ENCODE measurements around the gene NPRL2. TPM values are rescaled to one million over a fixed set of nuclear protein-coding genes. Genes with fewer than 3 reads are reported as not detected.

Gene NPRL2
- total and polyA plus RNA-seq, 7 donors: 16.8 to 28.5 (median 19.1) TPM

DNA sequence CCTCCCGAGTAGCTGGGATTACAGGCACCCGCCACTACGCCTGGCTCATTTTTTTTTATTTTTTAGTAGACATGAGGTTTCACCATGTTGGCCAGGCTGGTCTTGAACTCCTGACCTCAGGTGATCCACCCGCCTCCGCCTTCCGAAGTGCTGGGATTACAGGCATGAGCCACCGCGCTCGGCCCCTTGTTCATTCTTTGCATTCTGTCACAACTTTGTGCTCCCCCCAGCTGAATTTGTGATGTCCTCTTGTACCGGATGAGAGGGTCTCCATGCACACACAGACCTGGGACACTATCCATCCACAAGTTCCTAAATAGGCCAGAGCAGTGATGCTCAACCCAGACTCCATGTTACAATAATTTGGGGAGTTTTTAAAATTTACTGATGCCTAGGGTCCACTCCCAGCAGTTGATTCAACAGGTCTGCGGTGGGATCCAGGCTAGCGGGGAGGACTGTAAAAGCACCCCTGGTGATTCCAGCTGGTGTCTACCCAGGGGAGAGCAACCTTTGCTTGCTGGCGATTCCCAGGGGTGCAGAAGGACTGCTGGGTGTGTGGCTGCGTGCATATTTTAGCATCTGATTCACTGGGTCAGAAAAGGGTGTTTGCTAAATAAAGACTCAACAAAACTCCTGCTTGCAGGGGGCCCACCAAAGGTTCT lies 11.0 kb downstream of the NPRL2 start:
- H3K4me3 ChIP-seq: peak overlapping the region; percentile 34 to 62 (median 54)
- H3K27ac ChIP-seq: peak overlapping the region; percentile 93 to 100 (median 98)
- H3K9me3 ChIP-seq: no peaks in the 10 kb centered on the region
- no peaks in the 10 kb centered on the region for H3K27me3 ChIP-seq
- intact Hi-C loops (cut with DNase I): no loop called here
- TF ChIP-seq EP300 (IDR thresholded peaks at IDR 0.05) (no peak), POLR2AphosphoS5 (IDR thresholded peaks at IDR 0.05) (no peak), POLR2A (IDR thresholded peaks at IDR 0.05) (no peak)
- TF ChIP-seq, protein P1, sequence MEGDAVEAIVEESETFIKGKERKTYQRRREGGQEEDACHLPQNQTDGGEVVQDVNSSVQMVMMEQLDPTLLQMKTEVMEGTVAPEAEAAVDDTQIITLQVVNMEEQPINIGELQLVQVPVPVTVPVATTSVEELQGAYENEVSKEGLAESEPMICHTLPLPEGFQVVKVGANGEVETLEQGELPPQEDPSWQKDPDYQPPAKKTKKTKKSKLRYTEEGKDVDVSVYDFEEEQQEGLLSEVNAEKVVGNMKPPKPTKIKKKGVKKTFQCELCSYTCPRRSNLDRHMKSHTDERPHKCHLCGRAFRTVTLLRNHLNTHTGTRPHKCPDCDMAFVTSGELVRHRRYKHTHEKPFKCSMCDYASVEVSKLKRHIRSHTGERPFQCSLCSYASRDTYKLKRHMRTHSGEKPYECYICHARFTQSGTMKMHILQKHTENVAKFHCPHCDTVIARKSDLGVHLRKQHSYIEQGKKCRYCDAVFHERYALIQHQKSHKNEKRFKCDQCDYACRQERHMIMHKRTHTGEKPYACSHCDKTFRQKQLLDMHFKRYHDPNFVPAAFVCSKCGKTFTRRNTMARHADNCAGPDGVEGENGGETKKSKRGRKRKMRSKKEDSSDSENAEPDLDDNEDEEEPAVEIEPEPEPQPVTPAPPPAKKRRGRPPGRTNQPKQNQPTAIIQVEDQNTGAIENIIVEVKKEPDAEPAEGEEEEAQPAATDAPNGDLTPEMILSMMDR (IDR thresholded peaks at IDR 0.05): no peak
- peaks cover 0 to 63% (median 61%) of the 10 kb centered on the region in 4 donors for H3K4me1 ChIP-seq
- 67 to 82% methylated on average over 14 of the region's 14 CpGs for WGBS, 2 donors
- H3K36me3 ChIP-seq: no peaks in the 10 kb centered on the region
- DNase-seq: no peak

DNA sequence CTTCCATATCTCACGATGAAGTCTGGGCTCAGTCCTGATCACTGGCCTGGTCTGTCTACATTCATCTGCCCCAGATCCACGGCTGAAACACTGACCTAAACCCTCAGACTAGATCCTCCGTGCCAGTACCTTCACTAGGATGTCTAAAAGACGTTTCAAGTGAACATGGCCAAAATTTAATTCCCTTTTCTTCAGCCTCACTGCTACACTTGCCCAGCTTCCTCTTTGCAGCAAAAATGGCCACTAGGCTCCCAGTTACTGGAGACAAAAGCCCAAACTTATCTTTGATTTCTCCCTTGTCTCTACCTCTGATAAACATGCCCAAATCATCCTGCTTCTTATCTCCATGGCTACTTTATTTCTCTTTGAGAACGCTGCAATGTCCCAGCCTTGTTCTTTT lies 11.6 kb downstream of the NPRL2 start:
- Histone ChIP-seq H3K36me3 (no peaks in the 10 kb centered on the region), H3K27ac (peak overlapping the region; percentile 93 to 100 (median 98)), H3K27me3 (no peaks in the 10 kb centered on the region), H3K4me3 (peak overlapping the region in 1 of 4 donors; percentile 83), H3K9me3 (no peaks in the 10 kb centered on the region), H3K4me1 (peaks cover 0 to 70% (median 67%) of the 10 kb centered on the region in 4 donors)
- TF ChIP-seq EP300 (IDR thresholded peaks at IDR 0.05) (no peak), POLR2A (IDR thresholded peaks at IDR 0.05) (no peak), POLR2AphosphoS5 (IDR thresholded peaks at IDR 0.05) (no peak)
- TF ChIP-seq, protein P1 (IDR thresholded peaks at IDR 0.05): no peak
- intact Hi-C loops (cut with DNase I): no loop called here
- no peak for DNase-seq
- WGBS, 2 donors: 54 to 76% methylated on average over 5 of the region's 5 CpGs

DNA sequence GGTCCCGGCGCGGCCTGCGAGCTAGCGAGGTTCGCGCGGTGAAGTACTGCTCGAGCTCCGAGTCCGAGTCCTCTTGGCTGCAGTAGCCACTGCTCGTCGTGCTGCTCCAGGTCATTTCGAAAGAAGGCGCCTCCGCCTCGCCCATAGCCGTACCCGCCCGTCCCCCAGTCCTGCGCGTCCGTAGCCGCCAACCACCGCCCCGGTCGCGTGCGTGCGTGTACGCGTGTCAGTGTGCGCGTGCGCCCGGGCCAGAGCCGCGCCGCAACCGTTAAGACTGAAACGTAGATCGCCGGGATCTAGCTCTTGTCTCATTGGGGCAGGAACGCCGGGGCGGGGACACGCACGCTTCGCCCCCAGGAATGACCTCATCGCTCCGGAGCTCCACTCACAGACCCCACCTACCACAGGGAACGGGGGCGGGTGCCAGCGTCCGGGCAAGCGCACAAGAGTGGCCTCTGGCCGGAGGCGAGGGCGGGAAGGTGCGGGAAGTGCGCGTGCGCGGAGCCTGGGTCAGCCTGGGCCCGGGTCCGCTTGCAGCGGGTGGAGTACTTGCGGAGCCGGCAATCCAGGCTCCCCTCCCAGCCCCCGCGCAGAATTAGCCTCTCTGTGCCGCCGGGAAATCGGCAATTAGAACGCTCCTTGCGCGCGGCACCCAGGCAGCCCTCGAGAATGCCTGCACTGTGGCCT lies 13.3 kb downstream of the NPRL2 start:
- intact Hi-C loops (cut with DNase I): no loop called here
- no peak for TF ChIP-seq EP300 (IDR thresholded peaks at IDR 0.05)
- peak; percentile 72 to 77 for TF ChIP-seq POLR2A (IDR thresholded peaks at IDR 0.05)
- peak; percentile 93 to 98 (median 95) for TF ChIP-seq POLR2AphosphoS5 (IDR thresholded peaks at IDR 0.05)
- TF ChIP-seq, protein P1 (IDR thresholded peaks at IDR 0.05): no peak
- peak; percentile 100 for DNase-seq
- Histone ChIP-seq H3K9me3 (no peaks in the 10 kb centered on the region), H3K36me3 (no peaks in the 10 kb centered on the region), H3K4me1 (peaks cover 0 to 81% (median 79%) of the 10 kb centered on the region in 4 donors), H3K27ac (peak overlapping the region; percentile 93 to 100 (median 98)), H3K27me3 (no peaks in the 10 kb centered on the region), H3K4me3 (peak overlapping the region; percentile 69 to 83 (median 77))
- 0% methylated on average over 79 of the region's 79 CpGs for WGBS, 2 donors

DNA sequence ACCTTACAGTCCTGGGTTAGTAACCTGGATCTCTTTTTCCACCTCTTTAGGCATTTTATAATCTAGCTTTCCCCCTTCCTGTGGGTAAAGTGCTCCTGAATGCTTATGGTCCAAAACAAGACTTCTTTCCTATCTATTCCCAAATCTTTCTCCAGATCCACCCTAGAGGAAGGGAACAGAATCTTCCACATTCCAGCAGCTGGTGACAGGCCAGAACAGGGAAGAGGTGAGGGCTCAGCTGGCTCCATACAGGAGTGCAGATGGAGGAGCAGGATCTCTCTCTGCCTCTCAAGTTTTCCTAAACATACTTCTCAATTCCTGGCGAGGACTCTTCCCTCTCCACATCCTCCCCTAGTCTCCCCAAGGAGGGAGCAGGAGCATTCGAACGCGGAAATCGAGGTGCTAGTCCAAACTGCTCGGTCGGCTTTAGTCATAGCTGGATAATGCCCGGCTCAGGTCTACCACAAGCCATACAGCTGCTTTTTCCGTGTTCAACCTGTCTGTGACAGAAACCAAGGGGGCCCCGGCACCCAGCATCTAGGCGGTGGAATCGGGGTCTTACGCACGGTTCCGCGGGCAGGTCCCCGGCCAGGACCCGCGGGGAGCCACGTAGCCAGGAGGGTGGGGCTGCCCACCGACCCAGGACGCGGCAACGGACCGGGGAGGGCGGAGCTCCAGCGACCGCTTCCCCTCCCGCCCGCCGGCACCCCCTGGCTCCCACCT lies 14.0 kb downstream of the NPRL2 start:
- intact Hi-C loops (cut with DNase I): no loop called here
- 1% methylated on average over 31 of the region's 31 CpGs for WGBS, 2 donors
- peaks cover 0 to 7% (median 2%) of the 10 kb centered on the region in 4 donors for H3K36me3 ChIP-seq
- no peaks in the 10 kb centered on the region for H3K9me3 ChIP-seq
- TF ChIP-seq POLR2A (IDR thresholded peaks at IDR 0.05) (no peak), POLR2AphosphoS5 (IDR thresholded peaks at IDR 0.05) (no peak), EP300 (IDR thresholded peaks at IDR 0.05) (no peak)
- TF ChIP-seq, protein P1 (IDR thresholded peaks at IDR 0.05): no peak
- no peaks in the 10 kb centered on the region for H3K27me3 ChIP-seq
- peak overlapping the region; percentile 69 to 83 (median 77) for H3K4me3 ChIP-seq
- H3K27ac ChIP-seq: peak overlapping the region; percentile 93 to 100 (median 98)
- DNase-seq: no peak
- peaks cover 0 to 80% (median 78%) of the 10 kb centered on the region in 4 donors for H3K4me1 ChIP-seq
